Measurements from ENCODE around the gene HIPK1.

HIPK1 gene

DNA sequence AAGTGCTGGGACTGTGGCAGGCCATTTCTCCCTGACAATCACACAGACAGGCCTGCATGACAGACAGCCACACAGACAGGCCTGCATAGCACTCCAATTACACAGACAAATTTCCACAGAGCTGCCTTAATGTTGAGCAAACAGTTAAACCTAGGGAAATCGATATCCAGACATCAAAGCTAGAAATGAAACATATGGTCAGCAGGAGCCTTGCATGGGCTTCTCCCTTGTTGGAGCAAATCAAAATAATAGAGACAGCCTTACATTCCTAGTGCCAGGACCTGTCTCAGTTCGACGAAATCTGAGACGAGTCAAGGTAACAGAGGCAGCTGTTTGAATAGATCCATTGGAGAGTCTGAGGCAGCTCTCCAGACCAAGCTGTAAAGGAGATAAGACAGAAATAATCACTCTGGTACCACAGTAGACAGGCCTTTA lies 92.6 kb downstream of the HIPK1 start:
- DNase-seq, result no peak

DNA sequence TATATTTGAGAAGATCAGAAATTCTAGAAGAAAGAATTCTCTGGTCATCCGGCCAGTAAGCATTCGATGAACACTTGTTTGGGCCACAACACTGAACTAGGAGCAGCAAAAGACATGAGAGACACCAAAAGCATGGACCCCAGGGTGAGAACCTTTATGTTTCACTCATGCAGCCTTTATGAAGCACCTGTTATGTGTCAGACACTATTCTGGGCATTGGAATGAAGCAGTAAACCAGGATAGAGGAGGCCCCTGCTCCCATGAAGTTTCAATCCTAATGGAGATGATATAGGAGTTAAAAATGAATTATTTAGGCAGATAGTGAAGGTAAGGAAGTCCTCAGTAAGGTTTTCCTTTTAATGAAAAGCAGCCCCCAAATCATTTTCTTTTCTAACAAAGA lies 93.8 kb downstream of the HIPK1 start:
- DNase-seq, result no peak

DNA sequence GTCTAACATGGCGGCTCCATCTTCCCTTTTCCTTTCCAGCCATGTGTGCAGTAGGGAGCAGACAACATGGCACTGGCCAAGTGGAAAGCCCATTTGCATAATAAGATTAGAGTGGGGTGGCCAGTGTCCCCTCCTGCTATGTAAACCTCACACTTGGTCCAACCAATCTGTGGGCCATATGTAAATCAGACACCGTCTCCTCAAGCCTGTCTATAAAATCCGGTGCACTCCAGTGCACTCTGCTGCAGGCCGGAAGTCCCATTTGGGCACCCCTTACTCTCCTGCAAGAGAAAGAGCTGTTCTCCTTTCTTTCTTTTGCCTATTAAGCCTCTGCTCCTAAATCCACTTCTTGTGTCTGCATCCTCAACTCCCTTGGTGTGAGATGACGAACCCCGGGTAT lies 94.3 kb downstream of the HIPK1 start:
- no peak for DNase-seq

DNA sequence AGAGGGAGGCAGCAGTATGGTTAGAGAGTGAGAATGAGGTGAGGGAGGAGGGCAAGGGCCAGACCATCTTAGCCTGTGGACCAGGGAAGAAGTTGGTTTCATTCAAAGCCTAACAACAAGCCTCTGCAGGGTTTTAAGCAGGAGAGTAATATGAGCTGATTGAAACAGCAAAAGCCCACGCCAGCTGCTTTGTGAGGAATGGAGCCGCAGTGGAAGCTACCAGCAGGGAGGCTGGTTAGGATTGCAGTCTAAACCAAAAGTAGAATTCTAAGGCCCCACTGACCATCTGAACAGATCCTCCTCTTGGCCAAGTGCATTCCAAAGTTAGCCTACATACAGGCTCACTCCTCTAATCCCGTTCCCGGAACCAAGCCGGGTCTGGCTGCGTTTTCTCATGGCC lies 94.9 kb downstream of the HIPK1 start:
- DNase-seq, result no peak

DNA sequence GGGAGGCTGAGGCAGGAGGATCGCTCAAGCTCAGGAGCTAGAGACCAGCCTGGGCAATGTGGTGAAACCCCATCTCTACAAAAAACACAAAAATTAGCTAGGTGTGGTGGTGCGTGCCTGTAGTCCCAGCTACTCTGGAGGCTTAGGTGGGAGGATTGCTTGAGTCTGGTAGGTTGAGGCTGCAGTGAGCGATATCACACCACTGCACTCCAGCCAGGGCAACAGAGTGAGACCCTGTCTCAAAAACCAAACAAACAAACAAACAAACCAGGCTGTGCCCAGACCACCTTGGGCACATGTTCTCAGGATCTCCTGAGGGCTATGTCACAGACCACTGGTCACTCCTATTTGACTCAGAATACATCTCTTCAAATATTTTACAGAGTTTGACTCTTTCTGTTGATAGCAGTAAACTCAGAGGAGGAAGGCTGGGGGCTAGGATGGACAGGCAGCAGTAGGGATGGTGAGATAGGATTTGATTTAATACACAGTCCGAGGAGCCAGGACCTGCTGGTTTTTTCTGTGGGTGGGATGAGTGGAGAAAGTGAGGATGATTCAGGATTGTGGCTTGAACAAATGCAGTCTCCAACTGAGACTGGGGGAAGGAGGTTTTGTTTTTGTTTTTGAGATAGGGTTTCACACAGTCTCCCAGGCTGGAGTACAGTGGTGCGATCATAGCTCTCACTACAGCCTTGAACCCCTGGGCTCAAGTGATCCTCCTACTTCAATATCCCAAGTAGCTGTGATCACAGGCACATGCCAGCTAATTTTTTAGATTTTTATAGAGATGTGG lies 96.7 kb downstream of the HIPK1 start:
- no peak for DNase-seq

DNA sequence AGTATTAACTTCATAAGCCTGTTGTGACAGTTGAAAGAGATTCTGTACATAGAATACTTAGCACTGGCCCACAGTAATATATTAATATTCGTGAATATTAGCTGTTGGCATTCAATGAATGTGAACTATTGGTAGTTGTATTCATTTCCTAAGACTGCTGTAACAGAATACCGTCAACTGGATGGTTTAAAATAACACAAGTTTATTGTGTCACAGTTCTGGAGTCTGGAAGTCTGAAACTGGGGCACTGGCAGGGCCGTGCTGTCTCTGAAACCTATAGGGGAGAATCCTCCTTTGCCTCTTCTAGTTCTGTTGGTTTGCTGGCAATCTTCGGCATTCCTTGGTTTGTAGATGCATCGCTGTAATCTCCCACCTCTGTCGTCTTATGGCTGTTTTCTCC lies 97.7 kb downstream of the HIPK1 start:
- no peak for DNase-seq
